ENCODE measurements around the gene OR13A1.
A peak's percentile ranks its signal among the peaks of the same experiment; 100 is the strongest.
"Not testable (repeated sequence)": the region's sequence is repeated elsewhere in the genome, so short reads cannot be mapped to it uniquely, and the experiment has no call there.

The OR13A1 gene

GRCh38 chr10:45315508-45315907 lies at the start of gene OR13A1:
OR13A1 (minus strand) TSS chr10:45315608; CDS start chr10:45304422, 11,186 bp downstream.
- no peak for FAIRE-seq

GRCh38 chr10:45361983-45362799 lies 46.8 kb upstream of the OR13A1 start:
- not testable (repeated sequence) for DNase-seq (ENCODE audit: low spot score); FAIRE-seq

More at GRCh38 chr10:45315508-45315907, at the start of gene OR13A1:
- no peak for DNase-seq (ENCODE audit: low spot score)

DNA sequence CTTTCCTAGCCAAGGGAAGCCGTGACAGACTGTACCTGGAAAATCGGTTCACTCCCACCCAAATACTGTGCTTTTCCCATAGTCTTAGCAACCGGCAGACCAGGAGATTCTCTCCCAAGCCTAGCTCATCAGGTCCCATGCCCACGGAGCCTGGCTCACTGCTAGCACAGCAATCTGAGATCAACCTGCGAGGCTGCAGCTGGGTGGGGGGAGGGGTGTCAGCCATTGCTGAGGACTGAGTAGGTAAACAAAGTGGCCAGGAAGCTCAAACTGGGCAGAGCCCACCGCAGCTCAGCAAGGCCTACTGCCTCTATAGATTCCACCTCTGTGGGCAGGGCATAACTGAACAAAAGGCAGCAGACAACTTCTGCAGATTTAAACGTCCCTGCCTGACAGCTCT lies 43.6 kb upstream of the OR13A1 start:
- DNase-seq (ENCODE audit: low spot score); FAIRE-seq: not testable (repeated sequence)

DNA sequence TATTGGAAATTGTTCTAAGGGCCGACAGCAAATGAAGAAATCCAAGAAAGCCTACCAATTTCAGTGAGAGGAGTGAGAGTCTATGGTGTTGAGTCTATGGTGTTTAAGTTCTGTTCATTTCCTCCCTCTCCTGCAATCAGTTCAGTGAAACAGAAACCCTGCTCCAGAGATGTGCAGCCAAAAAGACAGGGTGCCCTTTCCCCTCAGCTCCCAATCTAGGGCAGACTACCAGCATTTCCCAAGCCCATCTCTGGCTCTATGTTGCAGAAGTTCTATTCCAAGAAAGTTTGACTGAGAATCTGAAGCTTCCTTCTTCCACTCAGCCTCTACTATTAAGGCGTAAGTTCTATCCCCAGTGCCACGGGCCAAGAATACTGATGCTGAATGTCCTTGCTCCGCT lies 40.1 kb upstream of the OR13A1 start:
- DNase-seq (ENCODE audit: low spot score) = no peak
- no peak for FAIRE-seq

- no peak for FAIRE-seq
- DNase-seq (ENCODE audit: low spot score) = no peak
Observed at GRCh38 chr10:45354261-45354660, 38.9 kb upstream of the OR13A1 start.

DNA sequence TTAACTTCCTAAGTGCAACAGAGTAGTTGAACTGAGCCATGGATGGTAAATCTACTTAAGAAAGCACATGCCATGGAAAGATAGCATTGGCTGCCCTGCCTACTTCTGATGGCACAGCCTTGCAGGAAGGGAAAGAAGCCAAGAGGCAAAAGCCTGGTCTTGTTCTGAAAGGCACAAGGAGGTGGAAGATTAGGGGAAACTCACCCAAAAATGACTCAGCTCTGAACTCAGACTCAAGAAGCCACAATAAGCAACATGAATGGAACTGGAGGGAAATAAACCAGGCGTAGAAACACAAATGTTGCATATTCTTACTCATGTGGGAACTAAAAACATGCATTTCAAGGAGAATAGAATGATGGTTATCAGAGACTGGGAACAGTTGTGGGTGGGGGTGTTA lies 37.8 kb upstream of the OR13A1 start:
- no peak for FAIRE-seq
- DNase-seq (ENCODE audit: low spot score) = no peak

DNA sequence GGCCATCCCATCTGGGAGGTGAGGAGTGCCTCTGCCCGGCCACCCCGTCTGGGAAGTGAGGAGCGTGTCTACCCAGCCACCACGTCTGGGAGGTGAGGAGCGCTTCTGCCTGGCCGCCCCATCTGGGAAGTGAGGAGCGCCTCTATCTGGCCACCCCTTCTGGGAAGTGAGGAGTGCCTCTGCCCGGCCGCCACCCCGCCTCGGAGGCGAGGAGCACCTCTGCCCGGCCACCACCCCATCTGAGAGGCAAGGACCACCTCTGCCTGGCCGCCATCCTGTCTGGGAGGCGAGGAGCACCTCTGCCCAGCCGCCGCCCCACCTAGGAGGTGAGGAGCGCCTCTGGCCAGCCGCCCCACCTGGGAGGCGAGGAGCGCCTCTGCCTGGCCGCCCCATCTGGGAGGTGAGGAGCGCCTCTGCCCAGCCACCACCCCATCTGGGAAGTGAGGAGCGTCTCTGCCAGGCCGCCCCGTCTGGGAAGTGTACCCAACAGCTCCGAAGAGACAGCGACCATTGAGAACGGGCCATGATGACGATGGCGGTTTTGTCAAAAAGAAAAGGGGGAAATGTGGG lies 32.9 kb upstream of the OR13A1 start:
- DNase-seq (ENCODE audit: low spot score); FAIRE-seq: not testable (repeated sequence)

- not testable (repeated sequence) for FAIRE-seq; DNase-seq (ENCODE audit: low spot score)
Observed at GRCh38 chr10:45347464-45347863, 32.1 kb upstream of the OR13A1 start.

- DNase-seq (ENCODE audit: low spot score); FAIRE-seq: not testable (repeated sequence)
Observed at GRCh38 chr10:45346652-45347335, 31.4 kb upstream of the OR13A1 start.

DNA sequence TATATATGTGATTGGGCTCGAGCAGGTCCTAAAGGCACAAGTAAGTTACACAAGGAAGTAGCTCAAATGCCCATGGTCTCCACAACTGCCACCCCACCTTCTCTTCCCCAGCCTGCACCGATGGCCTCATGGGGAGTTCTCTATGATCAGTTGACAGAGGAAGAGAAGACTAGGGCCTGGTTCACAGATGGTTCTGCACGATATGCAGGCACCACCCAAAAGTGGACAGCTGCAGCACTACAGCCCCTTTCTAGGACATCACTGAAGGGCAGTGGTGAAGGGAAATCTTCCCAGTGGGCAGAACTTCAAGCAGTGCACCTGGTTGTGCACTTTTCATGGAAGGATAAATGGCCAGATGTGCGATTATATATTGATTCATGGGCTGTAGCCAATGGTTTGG lies 25.0 kb upstream of the OR13A1 start:
- FAIRE-seq; DNase-seq (ENCODE audit: low spot score): not testable (repeated sequence)

GRCh38 chr10:45339894-45340293 lies 24.5 kb upstream of the OR13A1 start:
- DNase-seq (ENCODE audit: low spot score) (no peak), FAIRE-seq (no peak)

- not testable (repeated sequence) for FAIRE-seq; DNase-seq (ENCODE audit: low spot score)
Observed at GRCh38 chr10:45331824-45332223, 16.4 kb upstream of the OR13A1 start.

- FAIRE-seq; DNase-seq (ENCODE audit: low spot score): not testable (repeated sequence)
Observed at GRCh38 chr10:45326864-45327263, 11.5 kb upstream of the OR13A1 start.

- no peak for FAIRE-seq
Observed at GRCh38 chr10:45325116-45325515, 9.7 kb upstream of the OR13A1 start.

GRCh38 chr10:45319702-45320101 lies 4.3 kb upstream of the OR13A1 start:
- FAIRE-seq (no peak), DNase-seq (ENCODE audit: low spot score) (no peak)

More at GRCh38 chr10:45325116-45325515, 9.7 kb upstream of the OR13A1 start:
- DNase-seq (ENCODE audit: low spot score) = no peak

DNA sequence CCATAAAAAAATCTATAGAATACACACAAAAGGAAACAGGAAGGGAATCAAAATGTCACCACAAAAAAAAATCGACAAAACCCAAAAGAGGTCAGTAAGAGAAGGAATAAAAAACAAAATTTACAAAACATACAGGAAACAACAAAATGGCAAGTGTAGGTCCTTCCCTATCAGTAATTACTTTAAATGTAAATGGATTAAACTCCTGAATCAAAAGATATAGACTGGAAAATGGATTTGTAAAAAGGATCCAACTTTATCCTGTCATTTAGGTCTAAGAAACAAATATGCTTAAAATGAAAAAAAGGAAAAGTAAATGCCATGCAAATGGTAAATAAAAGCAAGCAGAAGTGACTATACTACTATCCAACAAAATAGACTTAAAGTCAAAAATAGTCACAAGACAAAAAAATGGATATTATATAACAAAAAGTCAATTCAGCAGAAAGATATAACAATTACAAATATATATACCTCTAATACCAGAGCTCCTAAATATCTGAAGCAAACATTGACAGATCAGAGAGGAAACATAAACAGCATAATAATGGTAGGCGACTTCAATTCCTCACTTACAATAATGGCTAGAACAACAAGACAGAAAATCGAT lies 2.0 kb downstream of the OR13A1 start:
- DNase-seq (ENCODE audit: low spot score) (no peak), FAIRE-seq (no peak)

DNA sequence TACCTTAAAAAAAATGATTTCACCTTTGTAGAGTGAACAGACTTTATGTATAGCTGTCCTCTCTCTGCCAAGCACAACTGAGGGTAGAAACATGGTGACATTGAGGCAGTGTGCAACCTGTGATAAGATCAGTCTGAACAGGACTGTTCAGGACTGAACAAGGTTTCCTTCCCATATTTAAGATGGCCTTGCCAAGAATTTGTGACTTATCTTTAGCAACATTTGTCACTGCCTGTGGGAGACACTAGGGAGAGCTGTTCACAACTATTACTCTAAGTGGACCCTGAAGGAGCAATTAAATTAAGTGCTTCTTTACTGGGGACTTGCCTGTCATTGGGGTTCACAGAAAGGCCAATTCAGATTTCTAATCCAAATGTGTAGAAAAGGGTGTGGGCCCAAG lies 6.7 kb downstream of the OR13A1 start:
- FAIRE-seq = peak; percentile 27
- DNase-seq (ENCODE audit: low spot score) = no peak

DNA sequence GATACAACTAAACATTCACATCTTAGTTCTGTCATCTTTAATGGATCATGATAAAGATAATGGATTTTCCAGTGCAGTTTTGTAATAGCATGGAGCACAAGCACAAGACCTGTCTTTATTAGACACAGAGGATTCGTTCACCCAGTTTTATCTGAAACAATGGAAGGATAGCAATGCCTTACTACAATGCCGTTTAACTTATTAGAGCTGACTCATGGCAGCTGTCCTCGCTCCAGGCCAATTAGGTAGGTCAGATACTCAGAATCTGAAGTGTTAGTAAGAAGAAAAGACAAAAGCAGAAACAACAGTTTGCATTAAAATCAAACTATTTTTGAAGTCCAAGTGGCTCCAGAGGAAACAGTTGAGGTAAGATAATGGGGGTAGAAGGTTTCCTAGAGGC lies 12.8 kb downstream of the OR13A1 start:
- DNase-seq (ENCODE audit: low spot score) = no peak

DNA sequence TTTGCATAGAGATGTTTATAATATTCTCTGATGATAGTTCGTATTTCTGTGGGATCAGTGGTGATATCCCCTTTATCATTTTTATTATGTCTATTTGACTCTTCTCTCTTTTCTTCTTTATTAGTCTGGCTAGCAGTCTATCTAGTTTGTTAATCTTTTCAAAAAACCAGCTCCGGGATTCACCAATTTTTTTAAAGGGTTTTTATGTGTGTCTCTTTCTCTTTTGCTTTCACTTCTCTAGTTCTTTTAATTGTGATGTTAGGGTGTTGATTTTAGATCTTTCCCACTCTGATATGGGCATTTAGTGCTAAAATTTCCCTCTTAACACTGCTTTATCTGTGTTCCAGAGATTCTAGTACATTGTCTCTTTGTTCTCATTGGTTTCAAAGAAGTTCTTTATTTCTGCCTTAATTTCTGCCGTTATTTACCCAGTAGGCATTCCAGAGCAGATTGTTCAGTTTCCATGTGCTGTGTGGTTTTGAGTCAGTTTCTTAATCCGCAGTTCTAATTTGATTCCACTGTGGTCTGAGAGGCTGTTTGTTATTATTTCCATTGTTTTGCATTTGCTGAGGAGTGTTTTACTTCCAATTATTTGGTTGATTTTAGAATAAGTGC lies 17.0 kb downstream of the OR13A1 start:
- DNase-seq (ENCODE audit: low spot score); FAIRE-seq: not testable (repeated sequence)

More for the DNA sequence above, 12.8 kb downstream of the OR13A1 start:
- no peak for FAIRE-seq

DNA sequence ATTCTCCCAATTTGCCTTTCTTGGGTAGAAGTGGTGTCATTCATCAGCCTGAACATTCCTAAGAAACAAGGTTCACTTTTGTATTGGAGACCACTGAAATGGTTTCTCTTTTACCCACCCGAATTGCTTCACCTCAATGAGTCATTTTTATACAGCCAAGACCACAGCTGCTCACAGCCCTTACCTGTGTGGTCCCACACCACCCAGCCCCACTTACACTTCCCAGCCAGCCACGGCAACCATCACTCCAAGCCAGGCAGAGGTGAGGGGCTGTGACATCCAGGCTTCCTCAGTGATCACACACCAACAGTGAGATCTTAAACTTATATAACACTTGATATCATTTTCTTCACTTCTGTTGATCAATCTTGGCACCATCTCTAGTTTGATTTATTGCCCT lies 20.7 kb downstream of the OR13A1 start:
- no peak for DNase-seq (ENCODE audit: low spot score)
- no peak for FAIRE-seq

GRCh38 chr10:45286980-45287379 lies 28.4 kb downstream of the OR13A1 start:
- FAIRE-seq (no peak), DNase-seq (ENCODE audit: low spot score) (no peak)
